Measurements from ENCODE around the gene SLC22A25.
"Not testable (repeated sequence)": the region's sequence is repeated elsewhere in the genome, so short reads cannot be mapped to it uniquely, and the experiment has no call there.

The SLC22A25 gene
- total RNA-seq = 0 to 0.09 reads per million in 2 donors

GRCh38 chr11:63243533-63243932 lies at the start of gene SLC22A25:
TSS of gene SLC22A25 (minus strand) at chr11:63243599. CDS start at chr11:63229652, 13,947 bp downstream.
- no peak for DNase-seq

DNA sequence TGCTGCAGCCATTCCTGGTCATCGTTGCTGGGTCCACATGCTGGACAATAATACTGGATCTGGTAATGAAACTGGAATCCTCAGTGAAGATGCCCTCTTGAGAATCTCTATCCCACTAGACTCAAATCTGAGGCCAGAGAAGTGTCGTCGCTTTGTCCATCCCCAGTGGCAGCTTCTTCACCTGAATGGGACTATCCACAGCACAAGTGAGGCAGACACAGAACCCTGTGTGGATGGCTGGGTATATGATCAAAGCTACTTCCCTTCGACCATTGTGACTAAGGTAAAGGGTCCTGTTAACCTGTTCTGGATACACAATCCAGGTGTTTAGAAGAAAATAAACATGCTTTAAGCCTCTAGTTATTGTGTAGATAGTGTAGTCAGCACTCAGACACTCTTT lies 46.9 kb upstream of the SLC22A25 start:
- no peak for DNase-seq

- no peak for DNase-seq
Observed at GRCh38 chr11:63289658-63290057, 46.3 kb upstream of the SLC22A25 start.

DNA sequence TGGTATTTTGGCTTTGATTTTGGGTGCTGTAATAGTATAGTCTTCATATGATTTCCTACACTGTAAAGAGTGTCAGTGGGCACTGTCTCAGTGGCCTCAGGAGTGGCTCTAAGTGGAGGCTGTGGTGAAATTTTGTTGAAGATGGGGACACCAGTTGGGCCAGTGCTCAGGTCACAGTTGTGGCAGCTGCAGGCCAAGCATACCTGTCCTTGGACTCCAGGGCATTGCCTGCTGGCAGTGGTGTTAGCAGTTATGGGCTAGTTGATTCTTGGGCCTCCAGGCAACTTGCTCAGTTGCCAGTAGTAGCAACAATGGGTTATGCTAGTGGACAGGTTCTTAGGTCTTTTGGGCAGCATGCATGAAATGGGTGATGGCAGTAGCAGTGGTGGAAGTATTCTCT lies 39.2 kb upstream of the SLC22A25 start:
- no peak for DNase-seq

DNA sequence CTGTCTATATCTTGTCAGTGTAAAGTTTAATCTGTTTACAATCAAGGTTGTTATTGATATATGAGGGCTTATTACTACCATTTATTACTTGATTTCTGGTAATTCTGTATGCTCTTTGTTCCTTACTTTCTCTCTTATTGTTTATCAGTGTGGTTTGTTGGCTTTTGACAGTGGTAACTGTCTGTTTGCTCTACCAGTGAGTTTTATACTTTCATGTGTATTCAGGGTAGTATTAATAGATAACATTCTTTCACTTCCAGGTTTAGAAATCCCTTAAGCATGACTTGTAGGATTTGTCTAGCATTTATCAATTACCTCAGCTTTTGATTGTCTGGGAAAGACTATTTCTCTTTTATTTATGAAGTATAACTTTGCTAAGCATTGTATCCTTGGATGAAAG lies 37.5 kb upstream of the SLC22A25 start:
- no peak for DNase-seq

DNA sequence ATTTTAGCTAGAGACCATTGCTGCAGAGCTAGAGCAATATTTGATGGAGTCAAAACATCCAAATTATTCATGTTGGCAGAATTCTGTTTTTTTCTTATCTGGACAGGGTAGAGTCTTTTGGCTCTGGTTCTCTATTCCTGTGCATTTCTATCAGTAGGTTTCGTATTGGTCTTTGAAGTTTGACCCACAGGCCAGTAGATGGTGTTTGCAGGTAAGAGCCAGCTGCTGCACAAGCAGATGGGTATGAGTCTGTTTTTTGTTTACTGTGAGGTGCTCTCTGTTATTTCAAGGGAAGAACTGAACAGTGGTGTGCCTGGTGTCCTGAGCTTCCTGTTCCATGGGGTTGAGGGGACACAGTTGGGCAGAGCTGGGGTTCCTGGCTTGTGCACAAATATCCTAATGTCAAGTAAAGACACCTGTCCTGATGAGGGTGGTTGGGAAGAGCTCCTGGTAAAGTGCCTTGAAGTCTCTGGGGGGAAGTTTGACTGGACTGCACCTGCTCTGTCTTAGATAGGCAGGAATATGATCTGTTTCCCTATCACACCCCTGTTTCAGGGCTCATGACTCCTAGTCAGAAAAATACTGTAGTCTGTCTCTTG lies 34.0 kb upstream of the SLC22A25 start:
- no peak for DNase-seq

DNA sequence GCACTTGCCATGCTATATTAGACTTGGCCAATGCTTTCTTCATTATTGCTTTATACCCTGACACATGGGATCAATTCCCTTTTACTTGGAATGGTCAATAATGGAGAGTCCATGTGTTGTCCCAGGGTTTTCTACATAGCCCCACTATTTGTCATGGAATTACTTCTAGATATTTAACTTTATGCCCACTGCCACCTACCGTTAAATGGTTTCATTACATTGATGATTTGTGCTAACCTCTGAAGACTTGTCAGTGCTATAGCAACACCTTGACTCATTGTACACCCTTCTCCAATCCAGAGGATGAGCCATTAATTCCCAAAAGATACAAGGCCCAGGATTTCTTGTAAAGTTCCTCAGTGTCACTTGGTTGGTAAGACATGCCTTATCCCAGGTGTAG lies 31.4 kb upstream of the SLC22A25 start:
- no peak for DNase-seq

DNA sequence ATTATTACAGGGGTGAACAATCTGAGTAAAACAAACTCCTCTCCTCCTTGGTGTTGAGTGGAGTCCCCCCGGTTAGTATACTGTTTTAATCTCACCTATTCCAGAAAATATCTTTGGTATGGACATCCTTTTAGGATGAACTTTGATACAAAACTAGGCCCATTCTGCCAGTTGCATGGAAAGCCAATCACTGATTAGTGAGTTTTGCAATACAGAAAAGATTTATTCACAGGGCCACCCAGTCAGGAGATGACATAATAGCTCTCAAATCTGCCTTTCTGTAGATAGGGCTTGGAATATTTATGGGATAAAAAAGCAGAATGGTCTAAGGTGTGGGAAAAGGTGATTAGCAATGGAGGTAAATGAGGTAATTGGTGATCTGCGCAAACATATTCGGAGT lies 30.3 kb upstream of the SLC22A25 start:
- no peak for DNase-seq

- no peak for DNase-seq
Observed at GRCh38 chr11:63262547-63262946, 19.1 kb upstream of the SLC22A25 start.

- no peak for DNase-seq
Observed at GRCh38 chr11:63251312-63251711, 7.9 kb upstream of the SLC22A25 start.

DNA sequence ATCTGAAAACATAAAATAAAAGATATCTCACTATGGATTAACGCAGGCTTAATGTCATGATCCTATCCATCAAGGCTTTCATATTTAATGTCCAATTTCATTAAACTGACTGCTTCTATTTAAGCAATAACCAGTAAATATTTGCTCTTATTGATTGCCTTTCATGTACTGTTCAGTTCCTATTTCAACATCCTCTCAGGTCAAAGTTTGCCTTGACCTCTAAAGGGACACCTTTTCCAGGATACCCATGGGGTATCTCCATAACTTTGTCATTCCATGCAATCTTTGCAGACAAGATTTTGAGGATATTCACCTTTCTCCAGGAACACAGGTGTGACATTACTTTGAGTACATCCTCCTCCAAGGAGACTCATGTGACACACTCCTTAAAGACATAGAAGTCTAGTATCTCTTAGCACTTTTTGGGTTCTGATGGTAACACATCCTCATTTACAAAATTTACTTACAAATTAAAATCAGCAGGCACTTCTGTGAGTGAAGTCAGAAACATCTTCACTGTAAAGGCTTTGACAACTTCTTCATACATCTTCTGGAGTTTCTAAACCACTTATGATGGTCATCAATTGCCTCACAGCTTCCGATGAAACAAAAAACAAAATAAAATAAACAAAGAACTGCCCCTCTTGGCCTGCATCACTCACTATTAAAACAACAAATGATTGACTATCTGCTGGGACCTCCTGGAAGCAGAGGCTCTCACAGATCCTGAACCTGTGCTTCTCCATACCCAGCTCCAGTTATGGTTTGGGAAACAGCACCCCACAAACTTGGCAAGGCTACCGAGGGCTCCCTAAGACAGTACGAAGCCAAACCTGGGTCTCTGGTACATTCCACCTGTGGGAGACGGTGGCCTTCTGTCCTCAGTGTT lies 7.0 kb upstream of the SLC22A25 start:
- DNase-seq = no peak

DNA sequence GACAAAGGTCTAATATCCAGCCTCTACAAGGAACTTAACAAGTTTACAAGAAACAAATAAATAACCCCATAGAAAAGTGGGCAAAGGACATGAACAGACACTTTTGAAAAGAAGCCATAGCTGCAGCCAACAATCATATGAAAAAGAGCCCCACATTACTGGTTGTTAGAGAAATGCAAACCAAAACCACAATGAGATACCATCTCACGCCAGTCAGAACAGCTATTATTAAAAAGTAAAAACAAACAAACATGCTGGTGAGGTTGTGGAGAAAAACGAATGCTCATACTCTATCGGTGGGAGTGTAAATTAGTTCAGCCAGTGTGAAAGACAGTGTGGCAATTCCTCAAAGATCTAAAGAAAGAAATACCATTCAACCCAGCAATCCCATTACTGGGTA lies 5.6 kb upstream of the SLC22A25 start:
- DNase-seq = no peak

DNA sequence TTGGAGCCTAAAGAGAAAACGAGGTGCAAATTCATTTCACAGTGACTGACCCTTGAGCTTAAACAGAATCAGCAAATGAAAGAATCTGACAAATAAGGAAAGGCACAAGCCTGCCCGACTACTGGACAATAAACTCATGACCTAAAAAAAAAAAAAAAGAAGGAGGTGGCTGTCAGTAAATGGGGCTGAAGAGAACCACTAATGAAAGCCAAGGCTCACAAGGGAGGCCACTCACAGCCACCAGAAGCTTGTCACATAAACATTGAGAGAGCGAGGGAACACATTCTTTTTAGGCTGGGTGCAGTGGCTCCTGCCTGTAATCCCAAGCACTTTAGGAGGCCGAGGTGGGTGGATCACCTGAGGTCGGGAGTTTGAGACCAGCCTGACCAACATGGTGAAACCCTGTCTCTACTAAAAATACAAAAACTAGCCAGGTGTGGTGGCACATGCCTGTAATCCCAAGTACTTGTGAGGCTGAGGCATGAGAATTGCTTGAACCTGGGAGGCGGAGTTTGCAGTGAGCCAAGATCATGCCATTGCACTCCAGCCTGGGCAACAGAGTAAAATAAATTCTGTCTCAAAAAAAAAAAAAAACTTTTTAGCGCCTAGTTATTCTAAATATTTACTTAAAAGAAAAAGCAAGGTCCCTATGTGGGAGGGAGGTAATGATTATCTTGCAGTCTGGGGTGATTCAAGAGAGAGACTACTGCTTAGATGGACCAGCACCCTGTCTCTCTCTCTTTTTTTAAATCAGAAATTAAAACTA lies 4.0 kb upstream of the SLC22A25 start:
- DNase-seq = not testable (repeated sequence)

- DNase-seq = no peak
Observed at GRCh38 chr11:63246045-63246444, 2.6 kb upstream of the SLC22A25 start.

DNA sequence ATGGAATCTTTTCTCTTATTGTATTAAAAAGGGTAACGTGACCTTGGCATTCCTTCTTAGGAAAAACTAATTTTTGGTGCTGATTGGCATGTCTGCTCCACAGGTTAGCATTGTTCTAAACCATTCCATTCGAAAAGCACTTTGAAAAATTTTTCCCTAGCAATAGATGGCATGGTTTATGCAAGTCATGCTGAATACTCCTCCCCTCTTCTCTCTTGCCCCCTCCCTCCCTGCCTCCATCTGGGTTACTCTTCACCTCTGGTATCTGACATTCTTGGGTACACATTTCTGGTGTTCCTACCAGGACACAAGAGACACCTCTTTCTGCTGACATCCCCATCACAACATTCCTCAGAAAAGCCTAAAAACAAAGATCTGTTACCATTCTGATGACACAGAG lies 1.5 kb upstream of the SLC22A25 start:
- no peak for DNase-seq

GRCh38 chr11:63242089-63242781 lies 1.2 kb downstream of the SLC22A25 start:
- DNase-seq = no peak

GRCh38 chr11:63240791-63241379 lies 2.5 kb downstream of the SLC22A25 start:
- DNase-seq = no peak

DNA sequence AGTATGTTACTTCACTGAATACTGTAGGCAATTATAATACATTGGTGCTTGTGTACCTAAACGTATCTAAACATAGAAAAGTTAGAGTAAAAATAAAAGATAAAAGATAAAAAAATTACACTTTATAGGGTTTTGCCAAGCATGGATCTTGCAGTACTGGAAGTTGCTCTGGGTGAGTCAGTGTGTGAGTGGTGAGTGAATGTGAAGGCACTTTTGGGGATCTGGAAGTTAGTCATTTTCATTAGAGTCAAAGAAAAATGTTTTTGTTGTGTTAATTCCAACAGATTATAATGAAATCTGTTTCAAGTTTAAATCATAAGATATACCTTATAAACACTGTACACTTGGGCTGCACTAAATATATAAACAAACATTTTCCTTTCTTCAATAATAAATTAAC lies 3.3 kb downstream of the SLC22A25 start:
- DNase-seq = no peak

- no peak for DNase-seq
Observed at GRCh38 chr11:63239254-63239653, 4.1 kb downstream of the SLC22A25 start.

DNA sequence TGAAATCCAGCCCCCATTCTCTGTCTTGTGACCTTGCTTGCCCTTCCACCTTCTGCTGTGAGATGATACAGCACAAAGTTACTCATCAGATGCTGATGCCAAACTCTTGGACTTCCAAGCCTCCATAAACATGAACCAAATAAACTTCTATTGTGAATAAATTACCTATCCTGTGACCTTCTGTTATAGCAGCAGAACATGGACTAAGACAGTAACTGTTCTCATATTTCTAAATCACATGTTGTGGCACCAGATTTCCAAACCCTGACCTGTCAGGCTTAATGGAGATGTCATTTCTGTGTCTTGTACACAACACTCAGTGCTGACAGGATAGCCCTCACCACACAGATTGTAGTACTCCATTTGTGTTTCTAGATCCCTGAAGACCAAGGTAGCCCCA lies 6.0 kb downstream of the SLC22A25 start:
- DNase-seq = no peak

DNA sequence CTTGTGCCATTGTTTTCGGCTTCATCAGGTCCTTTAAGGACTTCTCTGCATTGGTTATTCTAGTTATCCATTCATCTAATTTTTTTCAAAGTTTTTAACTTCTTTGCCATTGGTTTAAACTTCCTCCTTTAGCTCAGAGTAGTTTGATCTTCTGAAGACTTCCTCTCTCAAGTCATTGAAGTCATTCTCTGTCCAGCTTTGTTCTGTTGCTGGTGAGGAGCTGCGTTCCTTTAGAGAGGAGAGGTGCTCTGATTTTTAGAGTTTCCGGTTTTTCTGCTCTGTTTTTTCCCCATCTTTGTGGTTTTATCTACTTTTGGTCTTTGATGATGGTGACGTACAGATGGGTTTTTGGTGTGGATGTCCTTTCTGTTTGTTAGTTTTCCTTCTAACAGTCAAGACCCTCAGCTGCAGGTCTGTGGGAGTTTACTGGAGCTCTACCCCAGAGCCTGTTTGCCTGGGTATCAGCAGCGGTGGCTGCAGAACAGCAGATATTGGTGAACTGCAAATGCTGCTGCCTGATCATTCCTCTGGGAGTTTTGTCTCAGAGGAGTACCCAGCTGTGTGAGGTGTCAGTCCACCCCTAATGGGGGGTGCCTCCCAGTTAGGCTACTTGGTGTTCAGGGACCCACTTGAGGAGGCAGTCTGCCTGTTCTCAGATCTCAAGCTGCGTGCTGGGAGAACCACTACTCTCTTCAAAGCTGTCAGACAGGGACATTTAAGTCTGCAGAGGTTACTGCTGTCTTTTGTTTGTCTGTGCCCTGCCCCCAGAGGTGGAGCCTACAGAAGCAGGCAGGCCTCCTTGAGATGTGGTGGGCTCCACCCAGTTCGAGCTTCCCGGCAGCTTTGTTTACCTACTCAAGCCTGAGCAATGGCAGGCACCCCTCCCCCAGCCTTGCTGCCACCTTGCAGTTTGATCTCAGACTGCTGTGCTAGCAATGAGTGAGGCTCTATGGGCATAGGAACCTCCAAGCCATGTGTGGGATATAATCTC lies 7.6 kb downstream of the SLC22A25 start:
- not testable (repeated sequence) for DNase-seq
